NCI-H187 treated with DMSO at 0.1 percent for 48 hours (cell line): ENCODE measurements around the gene PPP2R2D.
A peak's percentile ranks its signal among the peaks of the same experiment; 100 is the strongest.

Experiments
- DNase-seq: peaks from one replicate; lab custom pipeline; 2025; lab: John Stamatoyannopoulos, UW

The PPP2R2D gene

GRCh38 chr10:131900350-131901152 lies at the start of gene PPP2R2D:
Gene PPP2R2D (plus strand): TSS chr10:131901008. CDS start chr10:131901149, 141 bp downstream.
- peak; percentile 16 for DNase-seq

DNA sequence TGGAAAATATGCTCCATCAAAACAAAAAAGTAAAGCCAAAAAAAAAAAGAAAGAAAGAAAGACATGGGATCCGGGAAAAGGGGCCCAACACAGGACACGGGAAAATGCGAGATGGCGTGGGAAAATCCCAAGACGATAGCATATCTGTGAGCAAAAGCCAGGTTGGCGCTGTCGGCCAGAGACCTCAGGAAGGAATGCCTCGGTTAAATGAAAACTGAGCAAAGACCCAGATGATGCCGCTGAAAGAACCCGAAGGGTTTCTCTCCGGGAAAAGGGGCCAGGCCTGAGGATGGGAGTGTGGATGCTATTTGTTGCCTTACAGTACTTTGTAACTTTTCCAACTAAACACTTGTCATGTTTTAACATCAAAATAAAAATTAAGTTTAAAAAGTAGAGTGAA lies 49.5 kb upstream of the PPP2R2D start:
- DNase-seq: no peak

DNA sequence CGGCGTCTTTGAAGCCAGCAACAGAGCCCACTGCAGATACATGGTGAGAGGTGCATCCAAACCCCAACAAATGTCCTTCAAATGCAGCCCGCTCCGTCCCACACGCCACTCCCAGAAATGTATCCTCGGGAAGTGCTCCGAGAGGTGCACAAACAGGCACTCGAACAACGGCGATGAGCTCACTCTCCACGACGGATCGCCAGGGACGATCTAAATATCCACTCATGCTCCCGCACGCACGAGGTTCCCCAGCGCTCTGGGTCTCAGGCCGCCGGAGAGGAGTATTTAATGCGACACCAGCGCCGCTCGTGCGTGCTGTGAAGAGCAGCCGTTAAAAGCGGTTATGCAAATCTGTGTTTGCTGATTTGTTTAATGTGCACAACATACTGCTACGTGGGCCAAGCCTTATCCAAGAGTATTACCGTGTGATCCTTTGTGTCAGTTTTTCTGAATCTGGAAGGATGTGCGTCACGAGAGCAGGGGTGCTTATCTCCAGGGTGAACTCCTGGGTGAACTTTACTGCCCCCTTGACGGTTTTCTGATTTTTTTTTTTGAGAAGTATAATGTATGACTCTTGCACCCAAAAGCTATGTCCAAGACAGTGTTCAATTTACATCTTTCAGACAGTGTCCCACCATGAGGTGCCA lies 48.5 kb upstream of the PPP2R2D start:
- DNase-seq: no peak

DNA sequence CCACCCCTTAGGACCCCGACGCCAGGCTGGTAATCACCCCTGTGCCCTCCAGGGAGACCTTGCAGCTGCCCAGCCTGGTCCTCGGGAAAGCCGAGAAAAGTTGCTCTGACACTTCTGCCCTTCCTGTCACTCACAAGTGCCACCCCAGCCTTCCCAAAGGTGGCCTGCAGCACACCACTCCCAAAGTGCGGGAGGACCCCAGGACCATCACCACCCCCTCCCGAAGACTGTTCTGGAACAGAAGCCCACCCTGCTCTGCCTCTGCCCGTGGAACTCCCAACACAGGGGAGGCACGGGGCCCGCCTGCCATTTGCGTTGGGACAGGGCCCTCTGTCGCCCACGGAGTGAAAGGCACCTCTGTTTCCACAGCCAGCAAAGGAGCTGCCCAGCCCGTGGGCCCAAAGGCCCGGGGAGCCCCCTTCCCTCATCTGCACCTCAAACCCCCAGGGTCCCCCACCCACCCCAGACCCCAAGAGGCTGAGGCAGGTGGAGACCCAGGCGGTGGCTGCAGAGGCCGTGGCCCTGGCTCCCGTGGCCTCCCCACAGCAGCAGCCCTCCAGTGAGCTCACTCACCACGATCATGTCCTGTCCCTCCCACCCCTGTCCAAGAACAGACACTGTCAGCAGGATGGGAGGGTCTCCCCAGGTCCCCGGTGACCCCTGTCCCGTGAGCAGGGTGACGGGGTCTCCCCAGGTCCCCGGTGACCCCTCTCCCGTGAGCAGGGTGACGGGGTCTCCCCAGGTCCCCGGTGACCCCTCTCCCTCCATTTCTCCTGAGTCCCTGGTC lies 47.8 kb upstream of the PPP2R2D start:
- DNase-seq: no peak

DNA sequence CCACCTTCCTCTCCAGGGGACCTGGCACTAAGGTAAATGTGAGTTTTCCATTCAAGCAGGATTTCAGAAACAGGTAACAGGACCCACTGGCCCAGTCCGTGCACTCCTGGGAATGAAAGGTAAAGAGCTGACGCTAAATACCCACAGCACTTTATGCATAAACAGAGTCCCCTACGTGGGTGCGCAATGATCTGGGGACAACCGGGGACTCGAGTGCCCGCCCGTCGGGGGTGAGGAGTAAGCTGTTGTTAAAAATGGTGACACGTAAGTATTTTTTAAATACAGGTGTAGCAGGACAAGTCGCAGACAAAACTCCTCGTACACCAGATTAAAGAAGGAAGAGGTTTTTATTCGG lies 47.2 kb upstream of the PPP2R2D start:
- DNase-seq: no peak

- DNase-seq: no peak
Observed at GRCh38 chr10:131854579-131855335, 46.1 kb upstream of the PPP2R2D start.

DNA sequence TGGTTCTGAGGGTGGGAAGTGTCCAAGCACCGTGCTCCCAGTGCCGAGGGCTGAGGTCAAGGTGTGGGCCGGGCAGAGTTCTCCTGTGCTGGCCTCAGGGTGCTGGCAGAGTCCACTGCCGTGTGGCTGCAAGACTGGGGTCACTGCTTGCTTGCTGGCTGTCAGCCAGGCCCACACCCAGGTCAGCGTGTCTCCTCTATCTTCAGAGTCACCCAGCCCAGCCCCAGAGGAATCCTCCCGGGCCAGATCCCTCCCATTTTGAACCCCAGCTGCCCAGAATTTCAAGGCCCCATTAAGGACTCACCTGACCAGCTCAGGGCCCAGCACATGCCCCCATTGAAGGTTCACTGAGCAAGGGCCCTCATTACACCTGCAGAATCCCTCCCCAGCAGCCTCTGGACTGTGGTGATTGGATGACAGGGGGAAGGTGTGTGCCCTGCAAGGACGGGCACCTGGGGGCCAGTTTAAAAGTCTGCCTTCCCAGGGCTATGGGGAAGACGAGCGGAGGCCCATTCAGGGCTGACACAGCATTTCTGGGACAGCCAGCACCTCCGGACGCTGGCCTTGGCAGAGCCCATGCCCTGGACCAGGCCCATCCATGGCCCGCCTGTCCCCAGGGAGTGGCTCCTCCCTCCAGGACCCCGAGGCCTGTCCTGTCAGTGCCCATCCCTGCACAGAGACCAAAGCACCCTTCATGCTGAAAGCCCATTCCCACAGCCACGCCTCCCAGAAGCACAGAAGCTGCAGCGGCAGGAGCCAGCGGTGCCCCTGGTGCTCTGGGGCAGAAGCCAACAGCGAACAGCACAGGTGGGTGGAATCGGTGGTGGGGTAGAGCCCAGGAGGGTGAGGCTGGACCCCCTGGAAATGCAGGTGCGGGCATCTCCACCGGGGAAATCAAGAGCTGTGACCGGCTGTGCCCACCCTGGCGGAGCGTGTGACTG lies 45.1 kb upstream of the PPP2R2D start:
- DNase-seq: no peak

DNA sequence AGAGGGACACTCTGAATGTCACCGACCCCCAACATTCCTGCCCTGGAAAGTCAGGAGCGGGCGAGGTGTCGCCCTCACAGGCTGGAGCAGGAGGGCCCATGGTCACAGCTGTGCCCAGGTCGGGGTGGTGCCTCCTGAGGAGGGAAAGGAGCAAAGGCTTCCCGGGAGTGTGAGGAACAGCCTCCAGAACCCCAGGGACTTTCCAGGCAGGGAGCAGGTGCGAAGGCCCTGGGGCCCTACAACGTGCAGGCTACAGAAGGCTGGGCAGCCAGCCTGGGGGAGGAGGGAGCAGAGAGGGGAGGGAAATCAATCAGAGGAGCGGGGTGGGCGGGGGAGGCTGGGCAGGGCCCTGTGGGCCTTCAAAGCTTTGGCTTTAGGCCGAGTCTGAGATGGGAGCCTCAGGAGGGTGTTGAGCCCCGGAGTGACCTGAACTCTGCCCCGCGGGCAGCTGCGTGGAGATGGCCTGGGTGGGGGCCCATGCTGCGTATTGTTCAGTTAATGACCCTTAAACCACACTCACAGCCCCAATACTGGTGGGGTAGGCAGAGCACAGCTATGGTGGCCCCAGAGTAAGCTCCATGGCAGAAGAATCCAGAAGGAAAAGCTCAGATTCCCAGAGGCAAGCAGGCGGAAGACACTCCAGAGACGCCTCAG lies 44.2 kb upstream of the PPP2R2D start:
- DNase-seq: no peak

GRCh38 chr10:131857156-131858117 lies 43.4 kb upstream of the PPP2R2D start:
- DNase-seq: no peak

GRCh38 chr10:131858118-131858515 lies 42.7 kb upstream of the PPP2R2D start:
- DNase-seq: no peak

- DNase-seq: no peak
Observed at GRCh38 chr10:131858583-131859340, 42.0 kb upstream of the PPP2R2D start.

- no peak for DNase-seq
Observed at GRCh38 chr10:131859341-131860020, 41.3 kb upstream of the PPP2R2D start.

DNA sequence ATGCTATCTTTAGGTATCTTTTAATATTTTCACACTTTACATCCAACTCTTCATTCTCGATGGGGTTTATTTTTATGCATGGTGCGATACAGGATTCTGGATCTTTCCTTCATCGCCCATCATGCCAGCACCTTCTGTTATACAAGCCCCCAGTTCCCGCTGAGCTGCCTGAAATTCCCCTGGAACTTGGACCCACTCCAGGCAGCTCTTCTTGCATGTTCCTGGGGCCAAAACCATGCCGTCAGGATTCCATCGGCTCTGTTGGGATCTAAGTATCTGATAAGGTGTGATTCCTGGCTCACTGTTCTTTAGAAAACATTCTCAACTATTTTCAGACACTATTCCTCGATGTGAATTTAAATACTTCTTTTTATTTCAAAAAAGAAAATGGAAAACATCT lies 40.5 kb upstream of the PPP2R2D start:
- no peak for DNase-seq

- DNase-seq: no peak
Observed at GRCh38 chr10:131860806-131861440, 39.9 kb upstream of the PPP2R2D start.

DNA sequence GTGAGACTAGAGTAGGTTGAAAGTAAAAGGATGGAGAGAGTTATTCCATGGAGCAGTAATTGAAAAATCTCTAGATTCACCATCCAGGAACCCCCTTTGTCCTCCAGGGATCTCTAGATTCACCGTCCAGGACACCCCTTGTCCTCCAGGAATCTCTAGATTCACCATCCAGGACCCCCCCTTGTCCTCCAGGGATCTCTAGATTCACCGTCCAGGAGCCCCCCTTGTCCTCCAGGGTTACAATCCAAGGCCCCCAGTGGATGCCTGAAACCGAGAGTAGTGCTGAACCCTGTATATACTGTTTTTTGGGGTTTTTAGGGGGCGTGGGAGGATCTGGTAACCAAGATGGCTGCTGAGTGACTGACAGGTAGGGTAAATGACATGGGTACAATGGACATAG lies 38.3 kb upstream of the PPP2R2D start:
- no peak for DNase-seq

GRCh38 chr10:131865223-131865917 lies 35.4 kb upstream of the PPP2R2D start:
- DNase-seq: no peak

- no peak for DNase-seq
Observed at GRCh38 chr10:131866673-131867072, 34.1 kb upstream of the PPP2R2D start.
